NCI-H526 (cell line): ENCODE results near the gene GRB14.
"Not testable (repeated sequence)": the region's sequence is repeated elsewhere in the genome, so short reads cannot be mapped to it uniquely, and the experiment has no call there.

Experiments
- DNase-seq, 2 experiments: peaks; one replicate each; lab custom pipeline; 2025; lab: John Stamatoyannopoulos, UW

GRB14 gene

GRCh38 chr2:164495491-164496223 is 125.6 kb downstream of the GRB14 start:
- peak in 1 of 2 experiments; percentile 53 for DNase-seq

GRCh38 chr2:164485541-164485940 is 135.7 kb downstream of the GRB14 start:
- no peak for DNase-seq

- peak in 1 of 2 experiments; percentile 47 for DNase-seq
These were observed 141.8 kb downstream of the GRB14 start for GRCh38 chr2:164479460-164479859.

GRCh38 chr2:164478205-164478604 is 143.1 kb downstream of the GRB14 start:
- DNase-seq, result no peak

GRCh38 chr2:164474873-164475272 is 146.4 kb downstream of the GRB14 start:
- no peak for DNase-seq

GRCh38 chr2:164473021-164473420 is 148.3 kb downstream of the GRB14 start:
- no peak for DNase-seq

- DNase-seq, result not testable (repeated sequence)
These were observed 156.2 kb downstream of the GRB14 start for GRCh38 chr2:164465047-164465446.

GRCh38 chr2:164464376-164464775 is 156.9 kb downstream of the GRB14 start:
- no peak for DNase-seq

GRCh38 chr2:164458792-164459191 is 162.5 kb downstream of the GRB14 start:
- no peak for DNase-seq

GRCh38 chr2:164457271-164457670 is 164.0 kb downstream of the GRB14 start:
- no peak for DNase-seq

GRCh38 chr2:164456619-164457018 is 164.7 kb downstream of the GRB14 start:
- peak in 1 of 2 experiments; percentile 23 for DNase-seq

- DNase-seq, result no peak
These were observed 167.5 kb downstream of the GRB14 start for GRCh38 chr2:164453656-164454305.

GRCh38 chr2:164450278-164450677 is 171.0 kb downstream of the GRB14 start:
- no peak for DNase-seq

GRCh38 chr2:164449706-164450105 is 171.6 kb downstream of the GRB14 start:
- DNase-seq, result no peak

- DNase-seq, result no peak
These were observed 173.6 kb downstream of the GRB14 start for GRCh38 chr2:164447660-164448059.
